Endothelial cell of umbilical vein (primary cell): ENCODE results near the gene SDR9C7. TPM values are rescaled to one million over a fixed set of nuclear protein-coding genes. Genes with fewer than 3 reads are reported as not detected.
A peak's percentile ranks its signal among the peaks of the same experiment; 100 is the strongest.

ENCODE experiments used
- Bru-seq: library from RNA; stranded (reverse); fragments of 400-500 nt; gene quantifications from one replicate; lab custom pipeline; 2021; lab: Mats Ljungman, UMichigan
- BruChase-seq, 2 experiments: library from RNA; stranded (reverse); fragments of 400-500 nt; gene quantifications; one replicate each; lab custom pipeline; 2021; lab: Mats Ljungman, UMichigan
- BruUV-seq: library from RNA; stranded (reverse); fragments of 400-500 nt; replicated peaks from 2 replicates; lab custom pipeline; 2021; lab: Mats Ljungman, UMichigan
- CTCF ChIA-PET: fragments of 300-600, 350-600 bp; sonication (Branson Sonifier 250); formaldehyde crosslinking; loops from one replicate; lab custom pipeline; 2021; ENCODE audit warnings: antibody characterized with exemption, inconsistent platforms; lab: Charles Lee
- POLR2A ChIA-PET: fragments of 300-600, 350-600 bp; sonication (Branson Sonifier 250); formaldehyde crosslinking; loops from one replicate; lab custom pipeline; 2021; ENCODE audit warnings: antibody characterized with exemption, inconsistent platforms; lab: Charles Lee
- DNase-seq: peaks from one replicate; pipeline ENCODE4 v3.0.0-alpha.2; 2011; ENCODE audit warnings: low read depth, low spot score
- FAIRE-seq: peaks from 2 replicates; lab custom pipeline; 2011; peaks lifted over from hg19 to GRCh38; lab: Jason Lieb, UNC
- H2AFZ ChIP-seq: 2 replicates; pipeline ENCODE4 v1.6.0; 2012; ENCODE audit warnings: low read depth, low read length, control low read depth, inconsistent platforms
- H3K27ac ChIP-seq: 2 replicates; pipeline ENCODE4 v1.5.1; 2011; ENCODE audit warnings: low read depth, mild to moderate bottlenecking, control low read depth, low read length, moderate library complexity; ENCODE audit not compliant: insufficient read depth
- H3K27me3 ChIP-seq, 2 experiments: 2 replicates each; pipeline versions ENCODE4 v1.6.0 to v1.6.1; 2011; ENCODE audit warnings: low read length in 2 of 2, mixed read lengths in 1 of 2; ENCODE audit not compliant: control insufficient read depth in 2 of 2, insufficient read depth in 2 of 2
- H3K36me3 ChIP-seq, 2 experiments: 2 replicates in 1 of 2; 3 replicates in 1 of 2; pipeline ENCODE4 v1.5.1; 2011; ENCODE audit warnings: low read length in 2 of 2, mild to moderate bottlenecking in 1 of 2, moderate library complexity in 1 of 2; ENCODE audit not compliant: control insufficient read depth in 2 of 2, insufficient read depth in 2 of 2; ENCODE audit errors: extremely low read depth in 1 of 2
- H3K4me1 ChIP-seq: 3 replicates; pipeline ENCODE4 v1.5.1; 2011; ENCODE audit warnings: mild to moderate bottlenecking, low read length; ENCODE audit not compliant: control insufficient read depth, insufficient read depth; ENCODE audit errors: extremely low read depth
- H3K4me2 ChIP-seq: 2 replicates; pipeline ENCODE4 v1.6.1; 2011; ENCODE audit warnings: low read length, control low read depth, mixed read lengths; ENCODE audit not compliant: insufficient read depth
- H3K4me3 ChIP-seq, 3 experiments: fragments of 200-600 bp in 1 of 3; sonication (generic), shearing (Covaris generic) in 1 of 3; replicated peaks in 1 of 3; 2 replicates each; pipeline ENCODE4 v1.5.1; 2011 to 2016; ENCODE audit warnings: control low read depth in 3 of 3, low read length in 3 of 3, mild to moderate bottlenecking in 2 of 3, inconsistent platforms in 1 of 3, low read depth in 1 of 3, moderate library complexity in 1 of 3; ENCODE audit not compliant: insufficient read depth in 1 of 3
- H3K79me2 ChIP-seq: 2 replicates; pipeline ENCODE4 v1.6.0; 2012; ENCODE audit warnings: low read length, inconsistent platforms; ENCODE audit not compliant: control insufficient read depth, insufficient read depth
- H3K9ac ChIP-seq: replicated peaks from 2 replicates; pipeline ENCODE3; 2011; ENCODE audit warnings: low read length, control low read depth; ENCODE audit not compliant: insufficient read depth; ENCODE audit errors: extremely low read depth
- H3K9me1 ChIP-seq: replicated peaks from 3 replicates; pipeline ENCODE4 v1.6.0; 2011; ENCODE audit warnings: mild to moderate bottlenecking, low read length; ENCODE audit not compliant: control insufficient read depth, insufficient read depth; ENCODE audit errors: extremely low read depth
- H3K9me3 ChIP-seq: replicated peaks from 2 replicates; pipeline ENCODE4 v1.5.1; 2012; ENCODE audit warnings: low read length, inconsistent platforms; ENCODE audit not compliant: control insufficient read depth, insufficient read depth
- H4K20me1 ChIP-seq: replicated peaks from 2 replicates; pipeline ENCODE3; 2011; ENCODE audit warnings: mild to moderate bottlenecking, low read length; ENCODE audit not compliant: control insufficient read depth, insufficient read depth; ENCODE audit errors: extremely low read depth
- CTCF ChIP-seq, 2 donors: IDR thresholded peaks; 1 replicate in 1 of 2; 2 replicates in 1 of 2; pipeline ENCODE4 v1.5.1; 2011; ENCODE audit warnings: low read length in 2 of 2, mild to moderate bottlenecking in 2 of 2, moderate library complexity in 2 of 2, control low read depth in 1 of 2, inconsistent platforms in 1 of 2, low read depth in 1 of 2; ENCODE audit not compliant: insufficient read depth in 1 of 2; ENCODE audit errors: extremely low read depth in 1 of 2
- EZH2 ChIP-seq: IDR thresholded peaks from 2 replicates; pipeline ENCODE4 v1.6.1; 2012; ENCODE audit warnings: borderline replicate concordance, low read depth, mild to moderate bottlenecking, moderate library complexity, low read length, inconsistent platforms; ENCODE audit not compliant: severe bottlenecking
- FOS ChIP-seq: IDR thresholded peaks from 2 replicates; pipeline ENCODE4 v1.6.1; 2011; ENCODE audit warnings: mild to moderate bottlenecking, low read length, moderate library complexity, borderline replicate concordance; ENCODE audit not compliant: insufficient read depth
- GATA2 ChIP-seq: IDR thresholded peaks from 2 replicates; pipeline ENCODE4 v1.7.0; 2011; ENCODE audit warnings: low read depth, mild to moderate bottlenecking, moderate library complexity, mixed read lengths, low read length; ENCODE audit not compliant: insufficient read length, insufficient read depth
- JUN ChIP-seq: IDR thresholded peaks from 2 replicates; pipeline ENCODE4 v1.6.1; 2011; ENCODE audit warnings: borderline replicate concordance, low read depth; ENCODE audit not compliant: insufficient read length, insufficient read depth
- MAX ChIP-seq: IDR thresholded peaks from 2 replicates; pipeline ENCODE4 v1.6.1; 2011; ENCODE audit not compliant: insufficient read depth, insufficient read length
- MYC ChIP-seq: IDR thresholded peaks from one replicate; pipeline ENCODE4 v1.6.1; 2011; ENCODE audit warnings: mild to moderate bottlenecking, low read depth, low read length
- POLR2A ChIP-seq: IDR thresholded peaks from 2 replicates; pipeline ENCODE4 v1.6.1; 2012; ENCODE audit warnings: low read depth, mild to moderate bottlenecking, control low read depth, low read length
- POLR2AphosphoS5 ChIP-seq: IDR thresholded peaks from 2 replicates; pipeline ENCODE4 v1.6.1; 2012; ENCODE audit warnings: low read depth, mild to moderate bottlenecking, control low read depth, low read length, moderate library complexity; ENCODE audit not compliant: insufficient read depth
- dilution Hi-C: fragments of 300-500 bp; cut with MboI; formaldehyde crosslinking; loops from one replicate; pipeline ENCODE4 v1.15.0; 2019; ENCODE audit warnings: low sequenced_read_pairs; ENCODE audit not compliant: extremely low pct_ligation_motif_present
- intact Hi-C: fragments of 100-400 bp; cut with micrococcal nuclease; formaldehyde crosslinking; loops from one replicate; pipeline ENCODE4 v1.10.0; 2022
- long read RNA-seq: library from polyadenylated mRNA; stranded (forward); transcript quantifications from one replicate; pipeline ENCODE4 v2.0.0, GENCODE V29; 2021
- polyA minus RNA-seq, 3 experiments: library from RNA; depleted of rRNA, polyadenylated mRNA; stranded (reverse); fragments of >200 nt; gene quantifications; 1 replicate in 1 of 3; 2 replicates in 2 of 3; pipeline ENCODE4 v1.2.3, GENCODE V29; 2011
- polyA plus RNA-seq, 4 experiments: library from polyadenylated mRNA; depleted of rRNA in 3 of 4; stranded (reverse) in 3 of 4; unstranded in 1 of 4; fragments of >200 nt; gene quantifications; 2 replicates each; pipeline versions ENCODE4 v1.2.1 to v1.2.3, GENCODE V29; 2011 to 2012; ENCODE audit warnings: missing spikeins in 1 of 4
- total RNA-seq: library from RNA; stranded (reverse); gene quantifications from 2 replicates; pipeline ENCODE4 v1.2.3, GENCODE V29; 2021

SDR9C7 gene
- not detected in 2 replicates for total RNA-seq
- not detected in 2 replicates for polyA plus RNA-seq
- not detected in 2 replicates for polyA plus RNA-seq (2011; cell fraction: cytosol; rRNA removed)
- not detected in 2 replicates for polyA plus RNA-seq (2011; cell fraction: nucleus; rRNA removed)
- not detected in 2 replicates for polyA plus RNA-seq (2012)
- not detected in 2 replicates for polyA minus RNA-seq
- polyA minus RNA-seq (2011; cell fraction: cytosol; rRNA and poly(A)+ RNA removed): not detected
- not detected in 2 replicates for polyA minus RNA-seq (2011; cell fraction: nucleus; rRNA and poly(A)+ RNA removed)
- Bru-seq, nascent RNA: percentile 11 among the genes with signal in this experiment
- not detected for BruChase-seq, experiment 1, labeled RNA remaining after a 6-hour chase
- BruChase-seq, experiment 2, labeled RNA remaining after a 2-hour chase: not detected
- long read RNA-seq: 0 reads

GRCh38 chr12:56933826-56934625, at the start of gene SDR9C7:
Gene SDR9C7 (minus strand): TSS chr12:56934408. CDS start chr12:56934261, 147 bp downstream.
- H3K36me3 ChIP-seq: no peaks in the 10 kb centered on the region
- CTCF ChIA-PET: no interaction called here
- intact Hi-C loops: no loop called here
- no peaks in the 10 kb centered on the region for H3K4me1 ChIP-seq
- no peaks in the 10 kb centered on the region for H3K9me3 ChIP-seq
- no peak within 1 kb of the TSS for H3K4me2 ChIP-seq
- no peak within 1 kb of the TSS for H3K27ac ChIP-seq
- H3K27me3 ChIP-seq: peaks cover 0 to 4% of the 10 kb centered on the region in 2 experiments
- H3K4me3 ChIP-seq: no peak within 1 kb of the TSS
- BruUV-seq: no TSS peak
- POLR2A ChIA-PET: no interaction called here
- H4K20me1 ChIP-seq: no peaks in the 10 kb centered on the region
- H2AFZ ChIP-seq: no peak within 1 kb of the TSS
- DNase-seq (no peak), FAIRE-seq (no peak)
- H3K9me1 ChIP-seq: no peaks in the 10 kb centered on the region
- no peaks in the 10 kb centered on the region for H3K79me2 ChIP-seq
- no peak for TF ChIP-seq POLR2AphosphoS5
- TF ChIP-seq FOS: no peak
- no peak for TF ChIP-seq POLR2A
- TF ChIP-seq CTCF (IDR thresholded peaks at IDR 0.05; ENCODE audit: extremely low read depth in 1 of 2, insufficient read depth in 1 of 2, low read depth in 1 of 2, low read length in 2 of 2): no peak
- no peak for TF ChIP-seq GATA2
- no peak for TF ChIP-seq MAX
- no peak for TF ChIP-seq MYC
- TF ChIP-seq EZH2: no peak
- no peak for TF ChIP-seq JUN
- dilution Hi-C loops: no loop called here
- no peak within 1 kb of the TSS for H3K9ac ChIP-seq
